HepG2 (cell line): ENCODE data around the gene RBP5. TPM values are rescaled to one million over a fixed set of nuclear protein-coding genes. Genes with fewer than 3 reads are reported as not detected.

Experiments used
- FOXA3 ChIP-seq: IDR thresholded peaks from 2 replicates; pipeline ENCODE4 v1.6.1; 2016; ENCODE audit warnings: missing genetic modification reagents, missing compliant biosample characterization
- KDM1A ChIP-seq: IDR thresholded peaks from 2 replicates; pipeline ENCODE4 v1.6.1; 2016; ENCODE audit warnings: missing compliant biosample characterization
- MED1 ChIP-seq: sonication (generic); formaldehyde crosslinking; IDR thresholded peaks from 2 replicates; pipeline ENCODE4 v1.4.0; 2020; ENCODE audit warnings: missing genetic modification reagents
- NFE2 ChIP-seq: sonication (generic); formaldehyde crosslinking; IDR thresholded peaks from 2 replicates; pipeline ENCODE4 v1.4.0; 2020; ENCODE audit warnings: missing genetic modification reagents
- NR2F6 ChIP-seq, 2 experiments: IDR thresholded peaks; 2 replicates each; pipeline ENCODE4 v1.6.1; 2016; ENCODE audit warnings: antibody characterized with exemption in 1 of 2, mild to moderate bottlenecking in 1 of 2
- RFX3 ChIP-seq: IDR thresholded peaks from 2 replicates; pipeline ENCODE4 v1.6.1; 2016; ENCODE audit warnings: missing biosample characterization, missing genetic modification reagents
- SP5 ChIP-seq: IDR thresholded peaks from 2 replicates; pipeline ENCODE4 v1.6.1; 2016; ENCODE audit warnings: low read depth, borderline replicate concordance
- THAP11 ChIP-seq: IDR thresholded peaks from 2 replicates; pipeline ENCODE4 v1.6.1; 2016; ENCODE audit warnings: missing biosample characterization, missing genetic modification reagents
- ZNF564 ChIP-seq: sonication (generic); formaldehyde crosslinking; IDR thresholded peaks from 2 replicates; pipeline ENCODE4 v1.8.1; 2023; ENCODE audit warnings: mild to moderate bottlenecking, missing genetic modification reagents
- polyA plus RNA-seq, 8 experiments: library from polyadenylated mRNA; depleted of rRNA in 3 of 8; stranded (reverse) in 7 of 8; unstranded in 1 of 8; fragments of >200 nt; fragmentation: Illumina TruSeq in 4 of 8; extraction: Trizol in 4 of 8; gene quantifications; 2 replicates each; pipeline versions ENCODE4 v1.2.1 to v1.2.3, GENCODE V29; 2011 to 2016; ENCODE audit warnings: low read depth in 4 of 8, missing spikeins in 1 of 8, mixed read lengths in 1 of 8; ENCODE audit not compliant: insufficient read depth in 1 of 8
- total RNA-seq, 5 experiments: library from RNA; depleted of rRNA; stranded (reverse); fragments of >200 nt; fragmentation: Illumina TruSeq; extraction: Trizol; gene quantifications; 2 replicates each; pipeline ENCODE4 v1.2.3, GENCODE V29; 2016; ENCODE audit warnings: low read depth in 1 of 5
- TF ChIP-seq, protein P1 (sequence below): sonication (generic); formaldehyde crosslinking; IDR thresholded peaks from 2 replicates; pipeline ENCODE4 v1.4.0; 2020; ENCODE audit warnings: mild to moderate bottlenecking, missing genetic modification reagents
- TF ChIP-seq, protein P2 (sequence below): sonication (generic); formaldehyde crosslinking; IDR thresholded peaks from 2 replicates; pipeline ENCODE4 v1.5.0; 2020; ENCODE audit warnings: missing genetic modification reagents
- TF ChIP-seq, protein P3 (sequence below): sonication (generic); formaldehyde crosslinking; IDR thresholded peaks from 2 replicates; pipeline ENCODE4 v1.4.0; 2020; ENCODE audit warnings: missing genetic modification reagents
- TF ChIP-seq, protein P4 (sequence below): sonication (generic); formaldehyde crosslinking; IDR thresholded peaks from 2 replicates; pipeline ENCODE4 v1.4.0; 2020; ENCODE audit warnings: mild to moderate bottlenecking, missing genetic modification reagents, borderline replicate concordance
- TF ChIP-seq, protein P5 (sequence below): sonication (generic); formaldehyde crosslinking; IDR thresholded peaks from 2 replicates; pipeline ENCODE4 v1.5.0; 2020; ENCODE audit warnings: mild to moderate bottlenecking, missing genetic modification reagents, borderline replicate concordance
- TF ChIP-seq, protein P6 (sequence below): sonication (generic); formaldehyde crosslinking; IDR thresholded peaks from 2 replicates; pipeline ENCODE4 v1.5.0; 2020; ENCODE audit warnings: mild to moderate bottlenecking, missing genetic modification reagents

RBP5 gene
- total and polyA plus RNA-seq, 2 of the 13 experiments (the other 11 are each of a cell fraction or from before 2014, with no cell fraction given): 13.8 to 19.8 TPM

DNA sequence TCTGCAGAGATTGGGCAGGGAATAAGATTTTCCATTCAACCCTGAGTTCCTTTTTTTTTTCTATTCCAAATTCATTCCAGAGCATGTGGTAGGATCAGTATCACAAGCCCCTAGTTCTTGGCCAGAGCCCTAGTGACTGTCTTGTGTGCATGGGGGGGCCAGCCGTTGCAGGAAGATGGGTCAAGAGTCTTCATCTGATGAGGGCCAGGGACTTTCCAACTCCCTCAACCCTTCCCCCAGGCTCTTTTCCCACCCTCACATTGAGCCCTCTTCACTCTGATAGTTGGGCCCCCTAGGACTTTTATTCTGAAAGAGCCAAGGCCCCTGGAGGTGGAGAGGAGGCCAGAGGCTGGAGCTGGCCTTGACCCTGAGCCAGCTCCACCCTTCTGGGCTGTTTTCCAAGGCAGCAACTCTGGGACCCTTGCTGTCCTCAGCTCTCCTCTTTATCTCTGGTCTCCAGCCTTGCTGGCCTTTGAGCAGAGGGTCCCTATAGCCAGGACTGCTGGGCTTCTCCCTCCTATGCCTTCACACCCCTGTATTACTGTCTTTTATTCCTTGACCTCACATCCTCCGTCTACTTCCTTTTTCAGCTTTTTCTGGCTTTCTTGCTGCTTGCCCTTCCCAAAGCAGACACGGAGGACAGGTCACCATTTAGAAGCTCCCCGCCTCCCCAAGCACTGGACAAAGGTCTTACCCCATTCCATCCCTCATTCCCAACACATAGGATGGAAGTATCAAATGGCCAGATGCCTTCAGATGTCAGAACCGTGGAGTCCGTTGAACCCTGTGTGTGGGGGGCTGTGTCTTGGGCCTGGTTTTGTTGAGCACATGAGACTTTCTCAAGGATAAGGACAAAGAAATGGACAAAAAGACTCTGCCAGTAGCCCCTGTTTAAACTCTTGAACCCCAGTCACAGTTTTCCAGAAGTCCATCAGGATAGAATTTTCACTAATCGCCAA, 5.6 kb downstream of the RBP5 start (continued):
- TF ChIP-seq, protein P1, sequence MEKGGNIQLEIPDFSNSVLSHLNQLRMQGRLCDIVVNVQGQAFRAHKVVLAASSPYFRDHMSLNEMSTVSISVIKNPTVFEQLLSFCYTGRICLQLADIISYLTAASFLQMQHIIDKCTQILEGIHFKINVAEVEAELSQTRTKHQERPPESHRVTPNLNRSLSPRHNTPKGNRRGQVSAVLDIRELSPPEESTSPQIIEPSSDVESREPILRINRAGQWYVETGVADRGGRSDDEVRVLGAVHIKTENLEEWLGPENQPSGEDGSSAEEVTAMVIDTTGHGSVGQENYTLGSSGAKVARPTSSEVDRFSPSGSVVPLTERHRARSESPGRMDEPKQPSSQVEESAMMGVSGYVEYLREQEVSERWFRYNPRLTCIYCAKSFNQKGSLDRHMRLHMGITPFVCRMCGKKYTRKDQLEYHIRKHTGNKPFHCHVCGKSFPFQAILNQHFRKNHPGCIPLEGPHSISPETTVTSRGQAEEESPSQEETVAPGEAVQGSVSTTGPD (CRISPR knock-in tag): no peak
- 0 out of 2 replicates have a peak, but pooled peaks have one; percentile 11 for TF ChIP-seq THAP11 (CRISPR knock-in tag)
- TF ChIP-seq, protein P2, sequence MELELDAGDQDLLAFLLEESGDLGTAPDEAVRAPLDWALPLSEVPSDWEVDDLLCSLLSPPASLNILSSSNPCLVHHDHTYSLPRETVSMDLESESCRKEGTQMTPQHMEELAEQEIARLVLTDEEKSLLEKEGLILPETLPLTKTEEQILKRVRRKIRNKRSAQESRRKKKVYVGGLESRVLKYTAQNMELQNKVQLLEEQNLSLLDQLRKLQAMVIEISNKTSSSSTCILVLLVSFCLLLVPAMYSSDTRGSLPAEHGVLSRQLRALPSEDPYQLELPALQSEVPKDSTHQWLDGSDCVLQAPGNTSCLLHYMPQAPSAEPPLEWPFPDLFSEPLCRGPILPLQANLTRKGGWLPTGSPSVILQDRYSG: no peak
- peak; percentile 96 for TF ChIP-seq SP5 (CRISPR knock-in tag)
- TF ChIP-seq RFX3 (CRISPR knock-in tag): no peak
- TF ChIP-seq, protein P3, sequence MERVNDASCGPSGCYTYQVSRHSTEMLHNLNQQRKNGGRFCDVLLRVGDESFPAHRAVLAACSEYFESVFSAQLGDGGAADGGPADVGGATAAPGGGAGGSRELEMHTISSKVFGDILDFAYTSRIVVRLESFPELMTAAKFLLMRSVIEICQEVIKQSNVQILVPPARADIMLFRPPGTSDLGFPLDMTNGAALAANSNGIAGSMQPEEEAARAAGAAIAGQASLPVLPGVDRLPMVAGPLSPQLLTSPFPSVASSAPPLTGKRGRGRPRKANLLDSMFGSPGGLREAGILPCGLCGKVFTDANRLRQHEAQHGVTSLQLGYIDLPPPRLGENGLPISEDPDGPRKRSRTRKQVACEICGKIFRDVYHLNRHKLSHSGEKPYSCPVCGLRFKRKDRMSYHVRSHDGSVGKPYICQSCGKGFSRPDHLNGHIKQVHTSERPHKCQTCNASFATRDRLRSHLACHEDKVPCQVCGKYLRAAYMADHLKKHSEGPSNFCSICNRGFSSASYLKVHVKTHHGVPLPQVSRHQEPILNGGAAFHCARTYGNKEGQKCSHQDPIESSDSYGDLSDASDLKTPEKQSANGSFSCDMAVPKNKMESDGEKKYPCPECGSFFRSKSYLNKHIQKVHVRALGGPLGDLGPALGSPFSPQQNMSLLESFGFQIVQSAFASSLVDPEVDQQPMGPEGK (CRISPR knock-in tag): peak; percentile 47
- TF ChIP-seq, protein P4, sequence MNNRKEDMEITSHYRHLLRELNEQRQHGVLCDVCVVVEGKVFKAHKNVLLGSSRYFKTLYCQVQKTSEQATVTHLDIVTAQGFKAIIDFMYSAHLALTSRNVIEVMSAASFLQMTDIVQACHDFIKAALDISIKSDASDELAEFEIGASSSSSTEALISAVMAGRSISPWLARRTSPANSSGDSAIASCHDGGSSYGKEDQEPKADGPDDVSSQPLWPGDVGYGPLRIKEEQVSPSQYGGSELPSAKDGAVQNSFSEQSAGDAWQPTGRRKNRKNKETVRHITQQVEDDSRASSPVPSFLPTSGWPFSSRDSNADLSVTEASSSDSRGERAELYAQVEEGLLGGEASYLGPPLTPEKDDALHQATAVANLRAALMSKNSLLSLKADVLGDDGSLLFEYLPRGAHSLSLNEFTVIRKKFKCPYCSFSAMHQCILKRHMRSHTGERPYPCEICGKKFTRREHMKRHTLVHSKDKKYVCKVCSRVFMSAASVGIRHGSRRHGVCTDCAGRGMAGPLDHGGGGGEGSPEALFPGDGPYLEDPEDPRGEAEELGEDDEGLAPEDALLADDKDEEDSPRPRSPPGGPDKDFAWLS: no peak
- peak; percentile 19; the same call in 1 of the 2 replicates for TF ChIP-seq FOXA3 (CRISPR knock-in tag)
- no peak for TF ChIP-seq ZNF564 (CRISPR knock-in tag)
- TF ChIP-seq KDM1A (CRISPR knock-in tag): no peak
- TF ChIP-seq NFE2 (CRISPR knock-in tag): no peak
- TF ChIP-seq, protein P5, sequence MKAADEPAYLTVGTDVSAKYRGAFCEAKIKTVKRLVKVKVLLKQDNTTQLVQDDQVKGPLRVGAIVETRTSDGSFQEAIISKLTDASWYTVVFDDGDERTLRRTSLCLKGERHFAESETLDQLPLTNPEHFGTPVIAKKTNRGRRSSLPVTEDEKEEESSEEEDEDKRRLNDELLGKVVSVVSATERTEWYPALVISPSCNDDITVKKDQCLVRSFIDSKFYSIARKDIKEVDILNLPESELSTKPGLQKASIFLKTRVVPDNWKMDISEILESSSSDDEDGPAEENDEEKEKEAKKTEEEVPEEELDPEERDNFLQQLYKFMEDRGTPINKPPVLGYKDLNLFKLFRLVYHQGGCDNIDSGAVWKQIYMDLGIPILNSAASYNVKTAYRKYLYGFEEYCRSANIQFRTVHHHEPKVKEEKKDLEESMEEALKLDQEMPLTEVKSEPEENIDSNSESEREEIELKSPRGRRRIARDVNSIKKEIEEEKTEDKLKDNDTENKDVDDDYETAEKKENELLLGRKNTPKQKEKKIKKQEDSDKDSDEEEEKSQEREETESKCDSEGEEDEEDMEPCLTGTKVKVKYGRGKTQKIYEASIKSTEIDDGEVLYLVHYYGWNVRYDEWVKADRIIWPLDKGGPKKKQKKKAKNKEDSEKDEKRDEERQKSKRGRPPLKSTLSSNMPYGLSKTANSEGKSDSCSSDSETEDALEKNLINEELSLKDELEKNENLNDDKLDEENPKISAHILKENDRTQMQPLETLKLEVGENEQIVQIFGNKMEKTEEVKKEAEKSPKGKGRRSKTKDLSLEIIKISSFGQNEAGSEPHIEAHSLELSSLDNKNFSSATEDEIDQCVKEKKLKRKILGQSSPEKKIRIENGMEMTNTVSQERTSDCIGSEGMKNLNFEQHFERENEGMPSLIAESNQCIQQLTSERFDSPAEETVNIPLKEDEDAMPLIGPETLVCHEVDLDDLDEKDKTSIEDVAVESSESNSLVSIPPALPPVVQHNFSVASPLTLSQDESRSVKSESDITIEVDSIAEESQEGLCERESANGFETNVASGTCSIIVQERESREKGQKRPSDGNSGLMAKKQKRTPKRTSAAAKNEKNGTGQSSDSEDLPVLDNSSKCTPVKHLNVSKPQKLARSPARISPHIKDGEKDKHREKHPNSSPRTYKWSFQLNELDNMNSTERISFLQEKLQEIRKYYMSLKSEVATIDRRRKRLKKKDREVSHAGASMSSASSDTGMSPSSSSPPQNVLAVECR: no peak
- TF ChIP-seq, protein P6, sequence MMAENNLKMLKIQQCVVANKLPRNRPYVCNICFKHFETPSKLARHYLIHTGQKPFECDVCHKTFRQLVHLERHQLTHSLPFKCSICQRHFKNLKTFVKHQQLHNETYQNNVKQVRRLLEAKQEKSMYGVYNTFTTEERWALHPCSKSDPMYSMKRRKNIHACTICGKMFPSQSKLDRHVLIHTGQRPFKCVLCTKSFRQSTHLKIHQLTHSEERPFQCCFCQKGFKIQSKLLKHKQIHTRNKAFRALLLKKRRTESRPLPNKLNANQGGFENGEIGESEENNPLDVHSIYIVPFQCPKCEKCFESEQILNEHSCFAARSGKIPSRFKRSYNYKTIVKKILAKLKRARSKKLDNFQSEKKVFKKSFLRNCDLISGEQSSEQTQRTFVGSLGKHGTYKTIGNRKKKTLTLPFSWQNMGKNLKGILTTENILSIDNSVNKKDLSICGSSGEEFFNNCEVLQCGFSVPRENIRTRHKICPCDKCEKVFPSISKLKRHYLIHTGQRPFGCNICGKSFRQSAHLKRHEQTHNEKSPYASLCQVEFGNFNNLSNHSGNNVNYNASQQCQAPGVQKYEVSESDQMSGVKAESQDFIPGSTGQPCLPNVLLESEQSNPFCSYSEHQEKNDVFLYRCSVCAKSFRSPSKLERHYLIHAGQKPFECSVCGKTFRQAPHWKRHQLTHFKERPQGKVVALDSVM (CRISPR knock-in tag): peak; percentile 59; the same call in 1 of the 2 replicates
- peak; percentile 93 for TF ChIP-seq NR2F6 (IDR thresholded peaks at IDR 0.05)
- peak; percentile 91 for TF ChIP-seq NR2F6 (CRISPR knock-in tag; IDR thresholded peaks at IDR 0.05)
- TF ChIP-seq MED1: peak; percentile 60
